GM12878 (cell line): ENCODE measurements around the gene ADGRD2.

ENCODE experiments used
- CEBPB ChIP-seq, 2 experiments: fragments of 150-350 bp in 1 of 2; IDR thresholded peaks; 2 replicates each; pipeline ENCODE4 v1.6.1; 2012 to 2014; ENCODE audit warnings: low read depth in 2 of 2, low read length in 2 of 2, borderline replicate concordance in 1 of 2, inconsistent platforms in 1 of 2
- CTCF ChIP-seq, 3 experiments: IDR thresholded peaks in 2 of 3; conservative IDR thresholded peaks in 1 of 3; 2 replicates each; pipeline ENCODE4 v1.5.1; 2011; ENCODE audit warnings: low read depth in 3 of 3, low read length in 3 of 3, mild to moderate bottlenecking in 3 of 3, control low read depth in 2 of 3, moderate library complexity in 2 of 3, inconsistent platforms in 1 of 3, mixed read lengths in 1 of 3; ENCODE audit not compliant: control insufficient read depth in 2 of 3, insufficient read depth in 1 of 3; ENCODE audit errors: extremely low read depth in 1 of 3
- EP300 ChIP-seq, 2 experiments: fragments of 150-350 bp in 1 of 2; IDR thresholded peaks; 2 replicates each; pipeline ENCODE4 v1.6.1; 2011 to 2012; ENCODE audit warnings: low read depth in 2 of 2, low read length in 2 of 2, borderline replicate concordance in 1 of 2, improper control_type of control experiment in 1 of 2, inconsistent platforms in 1 of 2; ENCODE audit not compliant: control insufficient read depth in 1 of 2
- ETV6 ChIP-seq, 2 experiments: fragments of 450-650 bp in 1 of 2; IDR thresholded peaks in 1 of 2; conservative IDR thresholded peaks in 1 of 2; 2 replicates each; pipeline ENCODE4 v1.6.1; 2014; ENCODE audit warnings: antibody characterized with exemption in 1 of 2, borderline replicate concordance in 1 of 2, low read depth in 1 of 2, mild to moderate bottlenecking in 1 of 2, moderate library complexity in 1 of 2
- FOXM1 ChIP-seq: IDR thresholded peaks from 2 replicates; pipeline ENCODE4 v1.6.1; 2012; ENCODE audit warnings: low read depth, mild to moderate bottlenecking, inconsistent platforms, low read length, moderate library complexity
- GABPA ChIP-seq: IDR thresholded peaks from 2 replicates; pipeline ENCODE4 v1.6.1; 2014; ENCODE audit warnings: antibody characterized with exemption, low read depth, mild to moderate bottlenecking, inconsistent platforms
- KAT2A ChIP-seq: conservative IDR thresholded peaks from 2 replicates; pipeline ENCODE4 v1.6.1; 2011; ENCODE audit warnings: low read depth, low read length; ENCODE audit not compliant: control insufficient read depth
- LARP7 ChIP-seq: fragments of 450-650 bp; IDR thresholded peaks from 2 replicates; pipeline ENCODE4 v1.6.1; 2017; ENCODE audit warnings: mild to moderate bottlenecking
- NFIC ChIP-seq: IDR thresholded peaks from 2 replicates; pipeline ENCODE4 v1.6.1; 2012; ENCODE audit warnings: low read depth, mild to moderate bottlenecking, inconsistent platforms, low read length, moderate library complexity
- NFYB ChIP-seq: IDR thresholded peaks from 2 replicates; pipeline ENCODE4 v1.6.1; 2011; ENCODE audit warnings: low read depth, mild to moderate bottlenecking, low read length, improper control_type of control experiment, moderate library complexity; ENCODE audit not compliant: insufficient read depth
- POLR2AphosphoS5 ChIP-seq: IDR thresholded peaks from 2 replicates; pipeline ENCODE4 v1.6.1; 2011; ENCODE audit warnings: mild to moderate bottlenecking, low read length, inconsistent platforms

- TF ChIP-seq CTCF (IDR thresholded peaks at IDR 0.05 in 2 of 3, conservative IDR thresholded peaks at IDR 0.05 in 1 of 3; ENCODE audit: control insufficient read depth in 2 of 3, extremely low read depth in 1 of 3, insufficient read depth in 1 of 3, low read depth in 3 of 3, low read length in 3 of 3) (no peak), GABPA (no peak), NFIC (no peak), EP300 (IDR thresholded peaks at IDR 0.05; ENCODE audit: borderline replicate concordance in 1 of 2, control insufficient read depth in 1 of 2, low read depth in 2 of 2, low read length in 2 of 2) (no peak), FOXM1 (no peak), CEBPB (IDR thresholded peaks at IDR 0.05; ENCODE audit: borderline replicate concordance in 1 of 2, low read depth in 2 of 2, low read length in 2 of 2) (no peak), ETV6 (conservative IDR thresholded peaks at IDR 0.05 in 1 of 2, IDR thresholded peaks at IDR 0.05 in 1 of 2; ENCODE audit: borderline replicate concordance in 1 of 2, low read depth in 1 of 2) (no peak), POLR2AphosphoS5 (no peak), KAT2A (no peak), LARP7 (no peak), NFYB (no peak)
Measured at GRCh38 chr9:124506931-124507879, 57.0 kb downstream of the ADGRD2 start, which contains the start of gene NR5A1.
